C4-2B (cell line): ENCODE data around the gene BAHCC1.

Experiments used
- CTCF ChIP-seq: fragments of 450-650 bp; conservative IDR thresholded peaks from 2 replicates; pipeline ENCODE4 v1.5.1; 2017; ENCODE audit warnings: mild to moderate bottlenecking
- ZFX ChIP-seq: fragments of 450-650 bp; IDR thresholded peaks from 2 replicates; pipeline ENCODE4 v1.6.1; 2017

DNA sequence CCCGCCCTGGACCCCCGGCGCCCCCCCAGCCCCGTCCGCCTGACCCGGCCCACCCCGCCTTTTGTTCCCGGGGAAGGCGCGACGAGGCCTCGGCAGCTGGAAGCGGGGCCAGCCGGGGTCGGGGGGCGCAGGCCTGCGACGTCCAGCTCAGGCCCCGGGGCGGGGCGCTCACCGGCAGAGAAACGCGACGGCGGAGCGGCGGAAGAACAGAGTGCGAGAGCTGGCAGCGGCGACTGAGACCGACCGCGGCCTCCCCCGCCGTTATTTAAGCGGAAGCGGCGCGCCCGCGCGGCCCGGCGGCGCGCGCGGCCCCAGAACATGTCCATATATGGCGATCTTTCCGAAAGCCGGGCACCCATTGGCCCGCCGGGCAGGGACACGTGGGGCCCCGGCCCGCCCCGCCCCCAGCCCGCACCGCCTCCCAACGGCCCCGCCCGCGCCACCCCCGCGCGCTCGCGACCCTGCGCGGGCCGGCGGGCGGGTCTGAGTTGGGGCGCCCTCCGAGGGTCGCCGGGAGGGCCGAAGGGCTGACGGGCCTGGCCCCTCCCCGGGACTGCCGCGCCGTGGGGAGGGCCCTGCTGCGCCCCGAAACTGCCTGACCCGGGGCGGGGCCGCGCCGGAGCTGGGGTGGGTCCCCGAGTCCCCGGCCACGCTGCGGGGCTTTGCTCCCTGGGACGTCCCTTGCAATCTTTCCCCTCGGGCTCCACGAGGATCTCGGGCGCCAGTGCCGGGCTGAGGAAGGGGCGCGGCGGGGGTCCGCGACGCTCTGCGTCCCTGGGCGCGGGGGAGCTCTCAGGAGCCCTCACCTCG is 117.5 kb downstream of the BAHCC1 start, which contains the start of gene ACTG1:
- TF ChIP-seq CTCF (no peak), ZFX (peak; percentile 82)
